ENCODE results near the gene WDR7.

WDR7 gene

GRCh38 chr18:56815926-56816325 lies 164.8 kb downstream of the WDR7 start:
- FAIRE-seq, result no peak

- FAIRE-seq, result no peak
Observed at GRCh38 chr18:56823986-56824565, 172.9 kb downstream of the WDR7 start.

DNA sequence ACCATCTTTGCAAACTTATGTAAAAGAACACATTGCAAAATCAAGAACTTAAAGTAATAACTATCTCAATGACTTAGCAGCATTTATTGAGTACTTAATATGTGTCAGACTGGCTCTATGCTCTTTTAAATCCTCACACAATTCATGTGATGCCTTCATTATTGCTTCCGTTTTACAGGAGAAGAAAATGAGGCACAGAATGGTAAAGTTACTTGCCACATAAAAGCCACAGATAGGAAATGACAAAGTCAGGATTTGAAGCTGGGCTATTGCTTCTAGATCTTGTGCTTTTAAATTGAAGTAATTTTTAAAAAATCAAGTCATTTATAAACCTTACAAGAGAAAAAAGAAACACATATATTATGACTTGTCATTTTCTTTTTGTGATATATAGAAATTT lies 174.2 kb downstream of the WDR7 start:
- no peak for FAIRE-seq

- no peak for FAIRE-seq
Observed at GRCh38 chr18:56825878-56826277, 174.7 kb downstream of the WDR7 start.

GRCh38 chr18:56831988-56832387 lies 180.8 kb downstream of the WDR7 start:
- FAIRE-seq, result no peak

- no peak for FAIRE-seq
Observed at GRCh38 chr18:56835331-56835730, 184.2 kb downstream of the WDR7 start.

- FAIRE-seq, result no peak
Observed at GRCh38 chr18:56836173-56836572, 185.0 kb downstream of the WDR7 start.

- no peak for FAIRE-seq
Observed at GRCh38 chr18:56841836-56842235, 190.7 kb downstream of the WDR7 start.

- no peak for FAIRE-seq
Observed at GRCh38 chr18:56843241-56843640, 192.1 kb downstream of the WDR7 start.

DNA sequence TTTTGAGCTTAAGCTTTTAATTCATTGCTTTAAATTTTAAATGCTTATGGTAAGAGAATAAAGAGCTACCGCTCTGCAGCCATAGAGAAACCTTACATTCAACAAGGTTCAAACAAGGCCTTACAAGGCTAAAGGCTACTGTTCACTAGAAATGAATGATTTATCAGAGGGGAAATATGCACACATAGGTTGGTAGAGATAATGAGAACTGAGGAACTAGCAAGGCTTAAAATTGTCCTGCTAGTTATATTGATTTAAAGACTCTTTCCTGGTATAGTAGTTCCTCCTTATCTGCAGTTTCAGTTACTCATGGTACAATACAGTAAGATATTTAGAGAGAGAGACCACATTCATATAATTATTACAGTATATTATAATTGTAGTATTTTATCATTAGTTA lies 193.4 kb downstream of the WDR7 start:
- no peak for FAIRE-seq

DNA sequence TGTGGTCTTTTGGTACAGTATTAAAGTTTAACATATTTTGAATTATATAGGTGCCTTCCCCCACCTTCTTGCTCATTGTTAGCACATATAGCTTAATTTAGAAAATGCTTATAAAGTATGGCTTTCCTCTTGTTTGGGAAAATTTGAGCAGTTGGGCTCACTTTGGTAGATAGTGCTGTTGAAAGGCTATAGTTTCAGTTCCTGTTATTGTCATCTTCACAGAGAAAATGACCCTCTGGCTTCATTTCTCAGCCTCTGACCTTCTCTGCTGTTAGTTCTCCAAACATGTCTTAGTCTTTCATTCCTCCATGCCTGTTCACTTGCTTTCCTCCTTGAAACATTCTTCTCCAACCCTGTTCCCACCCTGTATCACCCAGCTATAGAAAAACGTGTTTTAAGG lies 200.6 kb downstream of the WDR7 start:
- no peak for FAIRE-seq

GRCh38 chr18:56853961-56854360 lies 202.8 kb downstream of the WDR7 start:
- FAIRE-seq, result no peak

DNA sequence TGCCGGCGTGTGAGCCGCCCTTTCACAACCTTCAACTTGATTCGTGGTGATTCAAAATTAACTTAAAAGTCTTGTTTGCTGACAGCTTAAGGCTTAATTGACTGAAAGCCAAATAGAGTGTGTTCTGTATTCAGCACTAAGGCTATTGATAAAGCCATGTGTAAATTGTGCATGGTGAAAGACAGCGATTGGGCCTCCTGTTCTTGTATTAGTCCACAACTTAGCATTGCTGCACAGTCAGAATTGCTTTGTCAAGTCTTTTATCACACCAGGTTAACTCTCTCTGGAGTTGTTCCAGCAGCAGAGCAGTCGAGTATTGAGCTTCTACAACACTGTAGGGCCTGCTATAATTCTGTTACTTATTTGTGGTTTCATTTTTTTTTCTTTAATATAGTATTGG lies 210.1 kb downstream of the WDR7 start:
- no peak for FAIRE-seq

DNA sequence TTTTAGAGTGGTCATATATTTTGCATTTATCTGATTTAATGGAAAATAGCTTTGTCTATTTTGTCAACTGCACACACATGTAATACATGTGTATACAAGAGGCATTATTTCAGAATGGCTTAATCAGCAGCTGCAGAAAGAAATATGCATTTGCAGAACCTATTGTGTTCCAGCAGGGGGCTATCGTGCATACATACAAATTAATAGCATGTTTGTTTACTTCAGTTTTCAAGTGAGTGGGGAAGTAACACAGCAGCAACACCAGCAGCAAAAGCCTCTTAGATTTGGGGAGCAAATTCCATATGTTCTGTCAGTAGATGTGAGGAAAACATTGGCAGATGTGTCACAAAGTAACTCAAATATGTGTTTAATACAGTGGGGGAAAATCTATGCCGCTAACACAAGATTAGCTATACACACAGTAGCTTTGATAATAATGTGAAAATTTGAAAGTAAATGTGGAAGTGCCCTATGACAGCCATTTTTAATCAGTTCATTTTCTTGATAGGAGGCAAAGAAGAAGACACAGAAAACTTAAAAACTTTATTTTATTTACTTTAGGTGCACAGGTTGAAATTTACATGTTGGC lies 218.1 kb downstream of the WDR7 start:
- FAIRE-seq, result no peak

DNA sequence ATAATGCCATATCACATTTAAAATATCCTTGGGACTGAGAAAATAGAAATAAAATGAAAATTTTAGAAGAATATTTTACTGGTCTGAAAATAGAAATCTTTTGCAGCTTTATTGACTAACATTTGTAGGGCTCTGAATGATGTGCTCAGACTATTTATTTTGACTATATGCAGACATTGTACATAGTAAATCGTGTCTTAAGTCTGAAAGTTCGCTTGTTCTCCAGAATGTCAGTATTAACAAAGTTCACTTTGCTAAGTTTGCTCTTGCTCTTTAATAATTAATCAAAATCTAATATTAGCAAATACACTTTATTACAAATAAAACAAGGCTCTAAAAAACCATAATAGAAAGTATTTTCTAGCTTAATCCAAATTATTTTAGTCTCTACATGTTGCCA lies 219.8 kb downstream of the WDR7 start:
- FAIRE-seq, result no peak

GRCh38 chr18:56872140-56872539 lies 221.0 kb downstream of the WDR7 start:
- FAIRE-seq, result no peak

DNA sequence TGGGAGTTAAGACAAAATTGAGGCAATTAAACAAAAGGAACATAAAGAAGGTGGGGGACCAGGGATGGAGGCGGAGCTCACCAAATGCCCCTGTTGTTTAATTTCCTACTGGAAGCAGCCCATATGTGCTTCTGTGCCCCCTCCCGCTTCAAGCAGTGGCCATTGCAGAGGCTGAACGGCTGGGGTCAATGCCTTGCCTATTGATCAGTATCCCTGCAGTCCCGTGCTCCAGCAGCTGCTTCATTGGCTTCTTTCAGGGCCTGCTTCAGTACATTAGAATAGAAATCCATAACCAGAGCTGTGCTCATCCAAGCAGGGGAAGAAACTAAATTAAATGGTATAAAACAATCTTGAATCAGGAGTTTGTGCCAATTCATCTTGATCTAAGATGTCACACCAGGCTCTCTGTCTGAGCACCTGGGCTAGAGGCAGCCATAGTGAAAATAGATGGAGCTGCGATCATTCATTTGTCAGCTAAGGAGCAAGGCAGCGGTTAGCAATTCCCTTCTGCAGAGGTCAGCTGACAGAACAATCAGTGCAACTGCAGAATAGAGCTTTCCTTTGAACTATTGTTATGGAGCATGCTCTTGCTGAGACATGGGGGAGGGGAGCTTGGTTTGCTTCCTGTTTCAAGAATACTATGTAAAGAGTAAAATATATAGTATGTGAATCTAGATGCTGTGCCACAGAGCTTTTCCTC lies 222.4 kb downstream of the WDR7 start:
- FAIRE-seq, result no peak

DNA sequence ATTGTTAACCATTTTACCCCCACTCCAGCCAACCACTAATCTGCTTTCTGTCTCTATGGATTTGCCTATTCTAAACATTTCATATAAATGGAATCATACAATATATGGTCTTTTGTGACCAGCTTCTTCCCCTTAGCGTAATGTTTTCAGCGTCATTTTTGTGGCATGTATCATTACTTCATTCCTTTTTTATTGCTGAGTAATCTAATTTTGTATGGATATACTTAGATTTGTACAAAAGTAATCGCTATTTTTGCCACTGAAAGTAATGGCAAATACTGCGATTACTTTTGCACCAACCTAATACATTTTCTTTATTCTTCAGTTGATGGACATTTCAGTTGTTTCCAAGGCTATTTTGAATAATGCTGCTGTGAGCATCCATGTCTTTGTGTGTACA lies 227.6 kb downstream of the WDR7 start:
- FAIRE-seq, result no peak

- FAIRE-seq, result no peak
Observed at GRCh38 chr18:56884511-56884910, 233.4 kb downstream of the WDR7 start.

DNA sequence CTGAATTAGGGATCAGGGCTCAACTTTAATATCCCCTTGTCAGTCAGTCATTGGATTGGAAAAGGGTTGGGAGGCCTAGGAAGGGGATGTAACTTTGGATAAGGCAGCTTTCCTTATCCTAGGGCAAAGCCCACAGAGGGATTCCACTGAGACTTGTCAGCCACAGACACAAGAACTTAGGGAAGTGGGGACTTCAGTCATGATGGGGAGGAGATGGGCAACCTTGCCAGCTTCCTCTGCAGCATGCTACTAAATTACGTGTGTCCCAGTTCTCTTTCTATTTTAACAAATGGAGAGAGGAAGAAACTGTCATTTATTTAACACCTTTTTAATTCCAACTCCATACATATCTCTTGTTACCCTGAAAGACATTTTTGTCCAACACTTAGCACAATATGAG lies 237.8 kb downstream of the WDR7 start:
- FAIRE-seq, result no peak

GRCh38 chr18:56889621-56890020 lies 238.5 kb downstream of the WDR7 start:
- FAIRE-seq, result no peak

- FAIRE-seq, result no peak
Observed at GRCh38 chr18:56890632-56891031, 239.5 kb downstream of the WDR7 start.

- no peak for FAIRE-seq
Observed at GRCh38 chr18:56891116-56891515, 240.0 kb downstream of the WDR7 start.

- no peak for FAIRE-seq
Observed at GRCh38 chr18:56891870-56892269, 240.7 kb downstream of the WDR7 start.

- FAIRE-seq, result no peak
Observed at GRCh38 chr18:56897122-56897521, 246.0 kb downstream of the WDR7 start.

All from colon (tissue), 2 donors.